GM21381 (cell line): ENCODE measurements around the gene IDH1.
"Not testable (repeated sequence)": the region's sequence is repeated elsewhere in the genome, so short reads cannot be mapped to it uniquely, and the experiment has no call there.

Experiments
- ATAC-seq: cut with Tn5 transposase; IDR thresholded peaks from one replicate; pipeline ENCODE4 v1.9.1; 2021; ENCODE audit warnings: mild to moderate bottlenecking, moderate library complexity; ENCODE audit not compliant: unreplicated experiment

IDH1 gene

GRCh38 chr2:208256849-208257813 is 2.3 kb upstream of the IDH1 start:
- not testable (repeated sequence) for ATAC-seq

DNA sequence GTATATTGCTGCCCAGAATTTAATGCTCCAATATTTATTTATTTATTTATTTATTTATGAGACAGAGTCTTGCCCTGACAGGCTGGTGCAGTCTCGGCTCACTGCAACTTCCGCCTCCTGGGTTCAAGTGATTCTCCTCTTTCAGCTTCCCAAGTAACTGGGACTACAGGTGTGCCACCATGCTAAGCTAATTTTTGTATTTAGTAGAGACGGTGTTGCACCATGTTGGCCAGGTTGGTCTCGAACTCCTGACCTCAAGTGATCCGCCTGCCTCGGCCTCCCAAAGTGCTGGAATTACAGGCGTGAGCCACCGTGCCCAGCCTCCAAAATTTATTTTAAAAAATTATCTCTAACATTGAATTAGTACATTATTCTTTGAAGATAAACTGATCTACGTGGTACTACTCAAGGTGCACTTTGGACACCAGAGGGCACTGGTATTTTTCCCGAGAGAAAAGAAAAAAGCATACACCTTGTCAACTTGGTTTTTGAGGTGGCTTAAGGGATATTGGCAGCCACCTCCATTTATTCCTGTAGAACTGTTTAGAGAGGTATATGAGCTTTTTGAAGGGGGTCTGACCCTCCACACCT is 1.4 kb upstream of the IDH1 start:
- ATAC-seq = no peak

GRCh38 chr2:208255557-208256106 is 761 bp upstream of the IDH1 start:
- peak; percentile 21 for ATAC-seq

GRCh38 chr2:208254118-208254870 is 577 bp downstream of the IDH1 start:
- peak; percentile 72 for ATAC-seq

GRCh38 chr2:208253600-208254117 is 1.2 kb downstream of the IDH1 start:
- no peak for ATAC-seq

- ATAC-seq = no peak
These were observed 2.0 kb downstream of the IDH1 start for GRCh38 chr2:208252716-208253492.

DNA sequence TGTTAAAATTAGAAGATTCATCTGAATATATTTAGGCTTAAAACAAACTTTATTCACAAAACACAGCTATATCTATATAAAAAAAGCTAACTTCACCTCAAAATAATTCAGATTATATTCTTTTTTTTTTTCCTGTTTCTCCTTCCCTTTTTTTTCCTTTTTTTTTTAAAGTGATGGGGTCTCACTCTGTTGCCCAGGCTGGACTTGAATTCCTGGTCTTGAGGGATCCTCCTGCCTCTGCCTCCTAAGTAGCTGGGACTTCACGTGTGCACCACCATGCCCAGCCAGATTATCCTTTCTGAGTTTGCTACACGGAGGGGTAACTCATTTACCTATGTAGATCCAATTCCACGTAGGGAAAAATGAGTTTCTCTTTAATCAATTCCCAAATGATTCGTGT is 3.8 kb downstream of the IDH1 start:
- ATAC-seq = no peak

- no peak for ATAC-seq
These were observed 4.5 kb downstream of the IDH1 start for GRCh38 chr2:208250388-208250787.

GRCh38 chr2:208249296-208249695 is 5.6 kb downstream of the IDH1 start:
- no peak for ATAC-seq

GRCh38 chr2:208248601-208249000 is 6.3 kb downstream of the IDH1 start:
- no peak for ATAC-seq

DNA sequence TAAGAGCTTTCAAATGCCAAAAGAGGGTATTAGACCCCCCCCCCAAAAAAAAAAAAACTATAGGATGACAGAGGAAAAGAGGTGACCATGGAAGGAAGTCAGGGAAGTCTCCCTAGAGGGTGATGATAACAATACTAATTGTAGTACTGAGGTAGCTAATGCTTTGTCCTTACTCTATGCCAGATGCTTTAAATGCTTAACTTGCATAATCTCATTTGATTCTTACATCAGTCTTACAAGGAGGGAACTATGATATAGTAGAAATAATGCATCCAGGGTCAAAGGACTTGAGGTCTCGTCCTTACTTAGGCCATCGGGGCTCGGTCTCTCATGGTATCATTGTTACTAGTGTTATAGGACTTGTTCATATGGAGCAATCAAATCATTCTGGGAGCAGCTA is 9.1 kb downstream of the IDH1 start:
- ATAC-seq = no peak

DNA sequence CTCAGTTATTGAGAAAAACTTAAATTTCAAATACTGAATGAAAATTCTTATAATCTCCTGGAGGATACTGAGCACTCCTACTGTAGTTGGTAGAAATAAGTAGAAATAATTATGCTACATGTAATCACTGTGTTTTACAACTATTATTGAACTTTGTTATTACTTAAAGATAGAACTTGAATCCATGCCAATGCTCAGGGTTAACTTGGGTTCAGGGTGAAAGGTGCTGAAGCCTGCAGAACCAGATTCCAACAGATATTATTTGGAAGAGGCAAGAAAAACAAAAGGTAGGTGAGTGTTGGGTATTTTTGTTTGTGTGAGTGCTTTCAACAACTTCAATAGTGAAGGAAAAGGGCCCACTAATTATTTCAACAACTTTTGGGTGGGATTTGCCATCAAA is 10.4 kb downstream of the IDH1 start:
- ATAC-seq = no peak

DNA sequence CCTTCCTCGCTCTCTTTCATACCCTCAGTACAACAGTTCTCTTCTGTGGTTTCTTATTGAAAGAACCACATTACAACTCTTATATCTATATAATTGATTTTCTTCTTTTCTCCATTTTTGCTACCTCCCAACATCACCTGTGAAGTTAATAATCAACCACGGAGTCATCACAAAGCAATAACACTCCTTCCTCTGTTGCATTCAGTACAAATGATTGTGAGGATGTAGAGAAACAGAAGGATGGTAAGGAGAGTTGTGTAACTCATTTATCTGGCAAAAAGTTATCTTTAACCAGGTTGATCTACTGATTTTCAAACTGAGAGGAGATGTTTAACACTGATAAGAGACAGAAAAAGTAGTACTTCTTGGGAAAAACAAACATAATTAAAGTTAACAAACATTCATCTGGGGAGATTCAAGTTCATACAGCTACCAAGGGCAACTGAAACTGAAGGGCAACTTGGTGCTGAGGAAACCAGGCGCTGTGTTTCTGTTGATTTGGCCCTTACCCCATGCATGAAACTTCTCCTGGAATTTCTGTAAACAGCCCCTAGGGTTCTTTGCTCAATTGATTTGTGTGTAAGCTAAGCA is 14.2 kb downstream of the IDH1 start:
- ATAC-seq = no peak

DNA sequence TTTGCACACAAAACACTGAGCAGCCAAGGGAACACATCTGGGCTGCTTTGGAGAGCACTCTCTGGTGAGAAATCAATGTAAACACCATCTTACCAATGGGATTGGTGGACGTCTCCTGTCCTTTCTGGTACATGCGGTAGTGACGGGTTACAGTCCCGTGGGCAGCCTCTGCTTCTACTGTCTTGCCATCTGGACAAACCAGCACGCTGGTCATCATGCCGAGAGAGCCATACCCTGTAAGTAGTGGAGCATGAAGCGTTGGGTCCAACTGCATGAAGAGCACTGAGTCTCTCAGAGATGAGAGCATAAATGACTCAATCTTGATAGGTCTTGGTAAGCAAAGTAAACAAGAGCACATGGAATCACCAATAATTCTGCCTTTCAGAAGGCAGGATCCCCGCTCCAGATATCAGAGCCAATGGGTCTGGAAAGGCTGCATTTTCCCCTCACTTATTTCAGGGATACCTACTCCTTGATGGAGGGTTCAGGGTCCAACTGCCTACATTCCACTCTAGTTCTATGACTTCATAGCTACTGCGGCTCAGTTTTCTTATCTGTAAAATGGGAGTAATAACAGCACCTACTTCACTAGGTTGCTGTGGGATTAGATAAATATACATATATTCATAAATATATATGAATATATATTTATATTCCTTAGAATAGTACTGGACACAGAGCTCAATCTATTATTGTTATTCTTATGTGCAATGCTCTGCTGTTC is 14.9 kb downstream of the IDH1 start:
- ATAC-seq = no peak

DNA sequence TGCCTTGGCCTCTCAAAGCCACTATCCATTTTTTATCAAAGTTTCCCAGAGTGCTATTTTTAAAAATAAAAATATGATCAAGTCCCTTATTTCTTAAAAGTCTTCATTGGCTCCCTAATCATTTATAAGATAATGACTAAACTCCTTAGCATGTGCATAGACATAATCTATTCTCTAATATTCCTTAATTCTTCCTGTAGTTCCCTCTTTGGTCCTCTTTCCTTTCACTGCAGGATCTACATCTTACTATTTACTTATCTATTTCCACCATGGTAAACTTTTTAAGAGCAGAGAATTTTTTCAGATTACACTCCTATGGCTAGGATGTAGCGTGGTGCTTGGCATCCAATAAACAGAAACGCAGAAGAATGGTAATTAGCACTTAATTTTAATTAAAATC is 19.0 kb downstream of the IDH1 start:
- ATAC-seq = no peak

- ATAC-seq = no peak
These were observed 20.1 kb downstream of the IDH1 start for GRCh38 chr2:208234786-208235185.

- ATAC-seq = no peak
These were observed 26.4 kb downstream of the IDH1 start for GRCh38 chr2:208228476-208228875.

DNA sequence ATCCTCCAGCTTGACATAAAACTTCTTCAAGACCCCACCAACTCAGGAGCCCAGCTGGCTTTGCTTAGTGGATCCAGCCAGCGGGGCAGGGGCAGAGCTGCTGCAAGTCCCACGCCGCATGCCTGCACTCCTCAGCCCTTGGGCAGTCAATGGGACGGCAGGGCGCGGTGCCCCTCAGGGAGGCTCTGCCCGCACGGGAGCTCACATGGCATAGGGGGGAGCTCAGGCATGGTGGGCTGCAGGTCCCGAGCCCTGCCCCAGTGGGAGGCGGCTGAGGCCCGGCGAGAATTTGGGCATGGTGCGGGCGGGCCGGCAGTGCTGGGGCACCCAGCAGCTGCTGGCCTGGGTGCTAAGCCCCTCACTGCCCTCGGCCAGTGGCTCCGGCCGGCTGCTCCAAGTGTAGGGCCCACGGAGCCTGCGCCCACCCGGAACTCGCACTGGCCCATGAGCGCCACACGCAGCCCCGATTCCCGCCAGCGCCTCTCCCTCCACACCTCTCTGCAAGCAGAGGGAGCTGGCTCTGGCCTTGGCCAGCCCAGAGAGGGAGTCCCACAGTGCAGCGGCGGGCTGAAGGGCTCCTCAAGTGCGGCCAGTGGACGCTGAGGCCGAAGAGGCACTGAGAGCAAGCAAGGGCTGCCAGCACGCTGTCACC is 27.2 kb downstream of the IDH1 start:
- ATAC-seq = no peak

- ATAC-seq = no peak
These were observed 30.1 kb downstream of the IDH1 start for GRCh38 chr2:208224802-208225201.
